Spleen (tissue), 7 donors: ENCODE data around the gene NPBWR2.

Experiments used
- POLR2A ChIP-seq, 3 donors: fragments of 450-650 bp; IDR thresholded peaks; one replicate each; pipeline ENCODE4 v1.5.1; 2017; ENCODE audit warnings: antibody characterized with exemption in 3 of 3, mild to moderate bottlenecking in 1 of 3
- TF ChIP-seq, protein P1 (sequence below), 11 experiments: fragments of 200-600 bp in 7 of 11; fragments of 450-650 bp in 4 of 11; sonication (generic) in 4 of 11; IDR thresholded peaks in 8 of 11; conservative IDR thresholded peaks in 3 of 11; 1 replicate in 7 of 11; 2 replicates in 4 of 11; pipeline versions ENCODE4 v1.4.0 to v1.8.0; 2016 to 2021; ENCODE audit warnings: antibody characterized with exemption in 11 of 11, inconsistent platforms in 4 of 11, mild to moderate bottlenecking in 1 of 11
- donor health status: DM: no; HTN: no; CAD: no; lungs with moderate emphysema.
- donor health status: DM: no; HTN: no; CAD: no.
- donor health status: DM: no; HTN: no; CAD: no.

DNA sequence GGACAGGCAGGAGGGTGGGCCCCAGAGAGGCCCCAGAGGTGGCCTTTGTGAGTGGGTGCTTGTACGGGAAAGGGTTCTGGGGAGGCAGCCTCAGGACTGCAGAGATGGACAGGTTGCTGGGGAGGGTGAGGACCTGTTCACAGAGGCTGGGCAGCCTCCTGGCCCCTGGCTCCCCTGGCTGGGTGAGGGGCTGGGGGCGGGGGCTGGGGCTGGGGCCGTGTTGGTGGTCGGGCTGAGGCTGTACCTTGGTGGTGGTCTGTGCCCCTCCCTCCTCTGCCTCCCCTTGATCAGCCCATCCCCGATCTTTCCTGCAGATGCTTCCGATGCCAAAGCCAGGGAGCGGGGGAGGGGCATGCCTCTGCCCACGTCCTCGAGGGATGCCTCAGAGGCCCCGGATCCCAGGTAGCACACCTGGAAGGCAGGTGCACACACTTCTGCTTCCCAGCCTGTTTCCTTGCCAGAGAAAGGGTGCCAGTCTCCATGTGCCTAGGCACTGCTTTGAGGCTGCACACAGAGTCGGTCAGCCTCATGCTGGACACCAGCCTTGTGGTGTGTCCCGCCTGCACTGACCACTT lies 39.5 kb downstream of the NPBWR2 start:
- TF ChIP-seq, protein P1, sequence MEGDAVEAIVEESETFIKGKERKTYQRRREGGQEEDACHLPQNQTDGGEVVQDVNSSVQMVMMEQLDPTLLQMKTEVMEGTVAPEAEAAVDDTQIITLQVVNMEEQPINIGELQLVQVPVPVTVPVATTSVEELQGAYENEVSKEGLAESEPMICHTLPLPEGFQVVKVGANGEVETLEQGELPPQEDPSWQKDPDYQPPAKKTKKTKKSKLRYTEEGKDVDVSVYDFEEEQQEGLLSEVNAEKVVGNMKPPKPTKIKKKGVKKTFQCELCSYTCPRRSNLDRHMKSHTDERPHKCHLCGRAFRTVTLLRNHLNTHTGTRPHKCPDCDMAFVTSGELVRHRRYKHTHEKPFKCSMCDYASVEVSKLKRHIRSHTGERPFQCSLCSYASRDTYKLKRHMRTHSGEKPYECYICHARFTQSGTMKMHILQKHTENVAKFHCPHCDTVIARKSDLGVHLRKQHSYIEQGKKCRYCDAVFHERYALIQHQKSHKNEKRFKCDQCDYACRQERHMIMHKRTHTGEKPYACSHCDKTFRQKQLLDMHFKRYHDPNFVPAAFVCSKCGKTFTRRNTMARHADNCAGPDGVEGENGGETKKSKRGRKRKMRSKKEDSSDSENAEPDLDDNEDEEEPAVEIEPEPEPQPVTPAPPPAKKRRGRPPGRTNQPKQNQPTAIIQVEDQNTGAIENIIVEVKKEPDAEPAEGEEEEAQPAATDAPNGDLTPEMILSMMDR (IDR thresholded peaks at IDR 0.05 in 8 of 11, conservative IDR thresholded peaks at IDR 0.05 in 3 of 11), result no peak
- no peak for TF ChIP-seq POLR2A (IDR thresholded peaks at IDR 0.05)
